WTC11 (cell line): Measurements from ENCODE around the gene ZNF853. TPM values are rescaled to one million over a fixed set of nuclear protein-coding genes. Genes with fewer than 3 reads are reported as not detected.

Source experiments
- ETV6 ChIP-seq: sonication (generic); formaldehyde crosslinking; IDR thresholded peaks from 2 replicates; pipeline ENCODE4 v1.8.1; 2022; ENCODE audit warnings: mild to moderate bottlenecking, missing genetic modification reagents
- FOXK1 ChIP-seq: sonication (generic); formaldehyde crosslinking; IDR thresholded peaks from 2 replicates; pipeline ENCODE4 v1.8.0; 2022; ENCODE audit warnings: mild to moderate bottlenecking, moderate library complexity, missing genetic modification reagents
- HMGA2 ChIP-seq: fragments of 250-450 bp; sonication (Bioruptor Pico); IDR thresholded peaks from 2 replicates; pipeline ENCODE4 v1.4.0; 2021; ENCODE audit warnings: mild to moderate bottlenecking, moderate library complexity
- IRF2 ChIP-seq: sonication (generic); formaldehyde crosslinking; IDR thresholded peaks from 2 replicates; pipeline ENCODE4 v1.8.0; 2022; ENCODE audit warnings: low read depth, missing genetic modification reagents, borderline replicate concordance
- NFATC4 ChIP-seq: fragments of 250-450 bp; sonication (Bioruptor Pico); IDR thresholded peaks from 2 replicates; pipeline ENCODE4 v1.9.0; 2021; ENCODE audit warnings: mild to moderate bottlenecking
- NFE2L1 ChIP-seq: sonication (generic); formaldehyde crosslinking; IDR thresholded peaks from 2 replicates; pipeline ENCODE4 v1.8.1; 2023; ENCODE audit warnings: missing genetic modification reagents
- NFYB ChIP-seq: sonication (generic); formaldehyde crosslinking; conservative IDR thresholded peaks from 2 replicates; pipeline ENCODE4 v1.8.0; 2022; ENCODE audit warnings: low read depth, missing genetic modification reagents
- OVOL2 ChIP-seq: fragments of 250-450 bp; sonication (Bioruptor Pico); IDR thresholded peaks from 2 replicates; pipeline ENCODE4 v1.9.0; 2021; ENCODE audit warnings: mild to moderate bottlenecking, borderline replicate concordance
- PRRX2 ChIP-seq: fragments of 250-450 bp; sonication (Bioruptor Pico); IDR thresholded peaks from 2 replicates; pipeline ENCODE4 v1.8.0; 2021; ENCODE audit warnings: mild to moderate bottlenecking
- SMAD4 ChIP-seq: sonication (generic); formaldehyde crosslinking; IDR thresholded peaks from 2 replicates; pipeline ENCODE4 v1.8.0; 2022; ENCODE audit warnings: mild to moderate bottlenecking, missing genetic modification reagents
- TEAD4 ChIP-seq: sonication (generic); formaldehyde crosslinking; IDR thresholded peaks from 2 replicates; pipeline ENCODE4 v1.8.0; 2022; ENCODE audit warnings: mild to moderate bottlenecking, missing genetic modification reagents
- ZNF232 ChIP-seq: sonication (generic); formaldehyde crosslinking; IDR thresholded peaks from 2 replicates; pipeline ENCODE4 v1.8.0; 2022; ENCODE audit warnings: mild to moderate bottlenecking, missing genetic modification reagents
- ZNF317 ChIP-seq: sonication (generic); formaldehyde crosslinking; IDR thresholded peaks from 2 replicates; pipeline ENCODE4 v1.8.1; 2023; ENCODE audit warnings: low read depth, mild to moderate bottlenecking, moderate library complexity, missing genetic modification reagents, borderline replicate concordance
- ZNF416 ChIP-seq: fragments of 250-450 bp; sonication (Bioruptor Pico); IDR thresholded peaks from 2 replicates; pipeline ENCODE4 v1.9.0; 2021; ENCODE audit warnings: mild to moderate bottlenecking, inconsistent platforms
- total RNA-seq: library from RNA; stranded (reverse); gene quantifications from 3 replicates; pipeline ENCODE4 v1.2.3, GENCODE V29; 2021
- TF ChIP-seq, protein P1 (sequence below): fragments of 200-600 bp; IDR thresholded peaks from 2 replicates; pipeline ENCODE4 v1.8.0; 2022; ENCODE audit warnings: antibody characterized with exemption
- TF ChIP-seq, protein P2 (sequence below): sonication (generic); formaldehyde crosslinking; IDR thresholded peaks from 2 replicates; pipeline ENCODE4 v1.8.1; 2022; ENCODE audit warnings: low read depth, missing genetic modification reagents, borderline replicate concordance
- TF ChIP-seq, protein P3 (sequence below): sonication (generic); formaldehyde crosslinking; IDR thresholded peaks from 2 replicates; pipeline ENCODE4 v1.8.1; 2023; ENCODE audit warnings: mild to moderate bottlenecking, missing genetic modification reagents, borderline replicate concordance
- TF ChIP-seq, protein P4 (sequence below): fragments of 250-450 bp; sonication (Bioruptor Pico); IDR thresholded peaks from 2 replicates; pipeline ENCODE4 v1.9.0; 2021; ENCODE audit warnings: mild to moderate bottlenecking
- TF ChIP-seq, protein P5 (sequence below): fragments of 250-450 bp; sonication (Bioruptor Pico); IDR thresholded peaks from 2 replicates; pipeline ENCODE4 v2.1.2; 2022; ENCODE audit warnings: mild to moderate bottlenecking, moderate library complexity
- TF ChIP-seq, protein P6 (sequence below): sonication (generic); formaldehyde crosslinking; IDR thresholded peaks from 2 replicates; pipeline ENCODE4 v1.8.0; 2022; ENCODE audit warnings: mild to moderate bottlenecking, missing genetic modification reagents
- TF ChIP-seq, protein P7 (sequence below): sonication (generic); formaldehyde crosslinking; IDR thresholded peaks from 2 replicates; pipeline ENCODE4 v1.8.1; 2022; ENCODE audit warnings: low read depth, mild to moderate bottlenecking, moderate library complexity, missing genetic modification reagents, borderline replicate concordance
- TF ChIP-seq, protein P8 (sequence below): fragments of 250-450 bp; sonication (Bioruptor Pico); IDR thresholded peaks from 2 replicates; pipeline ENCODE4 v1.9.0; 2021; ENCODE audit warnings: mild to moderate bottlenecking
- TF ChIP-seq, protein P9 (sequence below): sonication (generic); formaldehyde crosslinking; IDR thresholded peaks from 2 replicates; pipeline ENCODE4 v1.8.1; 2023; ENCODE audit warnings: mild to moderate bottlenecking, missing genetic modification reagents

ZNF853 gene
- total RNA-seq, 1 experiment from 2014 or later: 7.7 TPM

DNA sequence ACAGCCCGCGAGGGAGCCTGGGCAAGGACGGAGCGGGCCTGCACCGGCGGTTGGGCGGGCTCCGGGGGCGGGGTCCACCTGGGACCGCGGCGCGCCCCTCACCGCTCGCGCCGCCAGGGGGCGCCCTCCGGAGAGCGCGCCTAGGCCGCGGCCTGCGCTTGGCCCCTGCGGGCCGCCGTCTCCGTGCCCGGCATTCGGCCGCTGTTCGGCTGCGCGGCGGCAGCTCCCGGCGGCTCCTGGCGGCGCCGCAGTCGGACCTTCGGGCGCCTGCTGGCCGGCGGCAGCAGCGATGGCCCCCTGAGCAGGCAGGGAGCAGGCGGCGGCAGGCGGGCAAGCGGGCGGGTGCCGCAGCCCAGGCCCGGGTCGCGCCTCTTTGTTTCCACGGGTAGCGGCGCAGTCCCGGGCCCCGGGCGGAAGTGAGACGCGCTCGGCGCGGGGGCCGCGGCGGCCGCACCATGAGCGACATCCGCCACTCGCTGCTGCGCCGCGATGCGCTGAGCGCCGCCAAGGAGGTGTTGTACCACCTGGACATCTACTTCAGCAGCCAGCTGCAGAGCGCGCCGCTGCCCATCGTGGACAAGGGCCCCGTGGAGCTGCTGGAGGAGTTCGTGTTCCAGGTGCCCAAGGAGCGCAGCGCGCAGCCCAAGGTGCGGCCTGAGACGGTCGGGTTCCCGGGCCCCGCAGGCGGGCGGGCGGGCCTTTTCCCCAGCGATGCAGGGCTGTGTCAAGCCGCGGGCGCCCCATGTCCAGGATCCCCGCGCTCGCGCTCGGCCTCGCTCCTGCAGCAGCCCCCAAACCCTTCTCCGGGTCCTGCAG is 25.4 kb upstream of the ZNF853 start, which contains the start of gene INTS15 (continued):
- TF ChIP-seq, protein P1, sequence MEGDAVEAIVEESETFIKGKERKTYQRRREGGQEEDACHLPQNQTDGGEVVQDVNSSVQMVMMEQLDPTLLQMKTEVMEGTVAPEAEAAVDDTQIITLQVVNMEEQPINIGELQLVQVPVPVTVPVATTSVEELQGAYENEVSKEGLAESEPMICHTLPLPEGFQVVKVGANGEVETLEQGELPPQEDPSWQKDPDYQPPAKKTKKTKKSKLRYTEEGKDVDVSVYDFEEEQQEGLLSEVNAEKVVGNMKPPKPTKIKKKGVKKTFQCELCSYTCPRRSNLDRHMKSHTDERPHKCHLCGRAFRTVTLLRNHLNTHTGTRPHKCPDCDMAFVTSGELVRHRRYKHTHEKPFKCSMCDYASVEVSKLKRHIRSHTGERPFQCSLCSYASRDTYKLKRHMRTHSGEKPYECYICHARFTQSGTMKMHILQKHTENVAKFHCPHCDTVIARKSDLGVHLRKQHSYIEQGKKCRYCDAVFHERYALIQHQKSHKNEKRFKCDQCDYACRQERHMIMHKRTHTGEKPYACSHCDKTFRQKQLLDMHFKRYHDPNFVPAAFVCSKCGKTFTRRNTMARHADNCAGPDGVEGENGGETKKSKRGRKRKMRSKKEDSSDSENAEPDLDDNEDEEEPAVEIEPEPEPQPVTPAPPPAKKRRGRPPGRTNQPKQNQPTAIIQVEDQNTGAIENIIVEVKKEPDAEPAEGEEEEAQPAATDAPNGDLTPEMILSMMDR: peak; percentile 78
- TF ChIP-seq ZNF416 (CRISPR knock-in tag) (peak; percentile 51; the same call in 1 of the 2 replicates), TEAD4 (no peak), PRRX2 (CRISPR knock-in tag) (no peak), NFATC4 (no peak), ZNF232 (CRISPR knock-in tag) (no peak), FOXK1 (CRISPR knock-in tag) (peak; percentile 58), NFYB (no peak), HMGA2 (no peak), NFE2L1 (CRISPR knock-in tag) (no peak), ZNF317 (CRISPR knock-in tag) (no peak), SMAD4 (CRISPR knock-in tag) (no peak), IRF2 (no peak), ETV6 (CRISPR knock-in tag) (peak; percentile 70; the same call in 1 of the 2 replicates), OVOL2 (CRISPR knock-in tag) (no peak)
- TF ChIP-seq, protein P2, sequence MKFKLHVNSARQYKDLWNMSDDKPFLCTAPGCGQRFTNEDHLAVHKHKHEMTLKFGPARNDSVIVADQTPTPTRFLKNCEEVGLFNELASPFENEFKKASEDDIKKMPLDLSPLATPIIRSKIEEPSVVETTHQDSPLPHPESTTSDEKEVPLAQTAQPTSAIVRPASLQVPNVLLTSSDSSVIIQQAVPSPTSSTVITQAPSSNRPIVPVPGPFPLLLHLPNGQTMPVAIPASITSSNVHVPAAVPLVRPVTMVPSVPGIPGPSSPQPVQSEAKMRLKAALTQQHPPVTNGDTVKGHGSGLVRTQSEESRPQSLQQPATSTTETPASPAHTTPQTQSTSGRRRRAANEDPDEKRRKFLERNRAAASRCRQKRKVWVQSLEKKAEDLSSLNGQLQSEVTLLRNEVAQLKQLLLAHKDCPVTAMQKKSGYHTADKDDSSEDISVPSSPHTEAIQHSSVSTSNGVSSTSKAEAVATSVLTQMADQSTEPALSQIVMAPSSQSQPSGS (CRISPR knock-in tag): no peak
- TF ChIP-seq, protein P3, sequence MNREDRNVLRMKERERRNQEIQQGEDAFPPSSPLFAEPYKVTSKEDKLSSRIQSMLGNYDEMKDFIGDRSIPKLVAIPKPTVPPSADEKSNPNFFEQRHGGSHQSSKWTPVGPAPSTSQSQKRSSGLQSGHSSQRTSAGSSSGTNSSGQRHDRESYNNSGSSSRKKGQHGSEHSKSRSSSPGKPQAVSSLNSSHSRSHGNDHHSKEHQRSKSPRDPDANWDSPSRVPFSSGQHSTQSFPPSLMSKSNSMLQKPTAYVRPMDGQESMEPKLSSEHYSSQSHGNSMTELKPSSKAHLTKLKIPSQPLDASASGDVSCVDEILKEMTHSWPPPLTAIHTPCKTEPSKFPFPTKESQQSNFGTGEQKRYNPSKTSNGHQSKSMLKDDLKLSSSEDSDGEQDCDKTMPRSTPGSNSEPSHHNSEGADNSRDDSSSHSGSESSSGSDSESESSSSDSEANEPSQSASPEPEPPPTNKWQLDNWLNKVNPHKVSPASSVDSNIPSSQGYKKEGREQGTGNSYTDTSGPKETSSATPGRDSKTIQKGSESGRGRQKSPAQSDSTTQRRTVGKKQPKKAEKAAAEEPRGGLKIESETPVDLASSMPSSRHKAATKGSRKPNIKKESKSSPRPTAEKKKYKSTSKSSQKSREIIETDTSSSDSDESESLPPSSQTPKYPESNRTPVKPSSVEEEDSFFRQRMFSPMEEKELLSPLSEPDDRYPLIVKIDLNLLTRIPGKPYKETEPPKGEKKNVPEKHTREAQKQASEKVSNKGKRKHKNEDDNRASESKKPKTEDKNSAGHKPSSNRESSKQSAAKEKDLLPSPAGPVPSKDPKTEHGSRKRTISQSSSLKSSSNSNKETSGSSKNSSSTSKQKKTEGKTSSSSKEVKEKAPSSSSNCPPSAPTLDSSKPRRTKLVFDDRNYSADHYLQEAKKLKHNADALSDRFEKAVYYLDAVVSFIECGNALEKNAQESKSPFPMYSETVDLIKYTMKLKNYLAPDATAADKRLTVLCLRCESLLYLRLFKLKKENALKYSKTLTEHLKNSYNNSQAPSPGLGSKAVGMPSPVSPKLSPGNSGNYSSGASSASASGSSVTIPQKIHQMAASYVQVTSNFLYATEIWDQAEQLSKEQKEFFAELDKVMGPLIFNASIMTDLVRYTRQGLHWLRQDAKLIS (CRISPR knock-in tag): no peak
- TF ChIP-seq, protein P4, sequence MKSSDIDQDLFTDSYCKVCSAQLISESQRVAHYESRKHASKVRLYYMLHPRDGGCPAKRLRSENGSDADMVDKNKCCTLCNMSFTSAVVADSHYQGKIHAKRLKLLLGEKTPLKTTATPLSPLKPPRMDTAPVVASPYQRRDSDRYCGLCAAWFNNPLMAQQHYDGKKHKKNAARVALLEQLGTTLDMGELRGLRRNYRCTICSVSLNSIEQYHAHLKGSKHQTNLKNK (CRISPR knock-in tag): no peak
- TF ChIP-seq, protein P5, sequence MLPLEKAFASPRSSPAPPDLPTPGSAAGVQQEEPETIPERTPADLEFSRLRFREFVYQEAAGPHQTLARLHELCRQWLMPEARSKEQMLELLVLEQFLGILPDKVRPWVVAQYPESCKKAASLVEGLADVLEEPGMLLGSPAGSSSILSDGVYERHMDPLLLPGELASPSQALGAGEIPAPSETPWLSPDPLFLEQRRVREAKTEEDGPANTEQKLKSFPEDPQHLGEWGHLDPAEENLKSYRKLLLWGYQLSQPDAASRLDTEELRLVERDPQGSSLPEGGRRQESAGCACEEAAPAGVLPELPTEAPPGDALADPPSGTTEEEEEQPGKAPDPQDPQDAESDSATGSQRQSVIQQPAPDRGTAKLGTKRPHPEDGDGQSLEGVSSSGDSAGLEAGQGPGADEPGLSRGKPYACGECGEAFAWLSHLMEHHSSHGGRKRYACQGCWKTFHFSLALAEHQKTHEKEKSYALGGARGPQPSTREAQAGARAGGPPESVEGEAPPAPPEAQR (CRISPR knock-in tag): no peak
- TF ChIP-seq, protein P6, sequence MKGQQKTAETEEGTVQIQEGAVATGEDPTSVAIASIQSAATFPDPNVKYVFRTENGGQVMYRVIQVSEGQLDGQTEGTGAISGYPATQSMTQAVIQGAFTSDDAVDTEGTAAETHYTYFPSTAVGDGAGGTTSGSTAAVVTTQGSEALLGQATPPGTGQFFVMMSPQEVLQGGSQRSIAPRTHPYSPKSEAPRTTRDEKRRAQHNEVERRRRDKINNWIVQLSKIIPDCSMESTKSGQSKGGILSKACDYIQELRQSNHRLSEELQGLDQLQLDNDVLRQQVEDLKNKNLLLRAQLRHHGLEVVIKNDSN: no peak
- TF ChIP-seq, protein P7, sequence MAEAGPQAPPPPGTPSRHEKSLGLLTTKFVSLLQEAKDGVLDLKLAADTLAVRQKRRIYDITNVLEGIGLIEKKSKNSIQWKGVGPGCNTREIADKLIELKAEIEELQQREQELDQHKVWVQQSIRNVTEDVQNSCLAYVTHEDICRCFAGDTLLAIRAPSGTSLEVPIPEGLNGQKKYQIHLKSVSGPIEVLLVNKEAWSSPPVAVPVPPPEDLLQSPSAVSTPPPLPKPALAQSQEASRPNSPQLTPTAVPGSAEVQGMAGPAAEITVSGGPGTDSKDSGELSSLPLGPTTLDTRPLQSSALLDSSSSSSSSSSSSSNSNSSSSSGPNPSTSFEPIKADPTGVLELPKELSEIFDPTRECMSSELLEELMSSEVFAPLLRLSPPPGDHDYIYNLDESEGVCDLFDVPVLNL (CRISPR knock-in tag): no peak
- TF ChIP-seq, protein P8, sequence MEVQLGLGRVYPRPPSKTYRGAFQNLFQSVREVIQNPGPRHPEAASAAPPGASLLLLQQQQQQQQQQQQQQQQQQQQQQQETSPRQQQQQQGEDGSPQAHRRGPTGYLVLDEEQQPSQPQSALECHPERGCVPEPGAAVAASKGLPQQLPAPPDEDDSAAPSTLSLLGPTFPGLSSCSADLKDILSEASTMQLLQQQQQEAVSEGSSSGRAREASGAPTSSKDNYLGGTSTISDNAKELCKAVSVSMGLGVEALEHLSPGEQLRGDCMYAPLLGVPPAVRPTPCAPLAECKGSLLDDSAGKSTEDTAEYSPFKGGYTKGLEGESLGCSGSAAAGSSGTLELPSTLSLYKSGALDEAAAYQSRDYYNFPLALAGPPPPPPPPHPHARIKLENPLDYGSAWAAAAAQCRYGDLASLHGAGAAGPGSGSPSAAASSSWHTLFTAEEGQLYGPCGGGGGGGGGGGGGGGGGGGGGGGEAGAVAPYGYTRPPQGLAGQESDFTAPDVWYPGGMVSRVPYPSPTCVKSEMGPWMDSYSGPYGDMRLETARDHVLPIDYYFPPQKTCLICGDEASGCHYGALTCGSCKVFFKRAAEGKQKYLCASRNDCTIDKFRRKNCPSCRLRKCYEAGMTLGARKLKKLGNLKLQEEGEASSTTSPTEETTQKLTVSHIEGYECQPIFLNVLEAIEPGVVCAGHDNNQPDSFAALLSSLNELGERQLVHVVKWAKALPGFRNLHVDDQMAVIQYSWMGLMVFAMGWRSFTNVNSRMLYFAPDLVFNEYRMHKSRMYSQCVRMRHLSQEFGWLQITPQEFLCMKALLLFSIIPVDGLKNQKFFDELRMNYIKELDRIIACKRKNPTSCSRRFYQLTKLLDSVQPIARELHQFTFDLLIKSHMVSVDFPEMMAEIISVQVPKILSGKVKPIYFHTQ: no peak
- TF ChIP-seq, protein P9, sequence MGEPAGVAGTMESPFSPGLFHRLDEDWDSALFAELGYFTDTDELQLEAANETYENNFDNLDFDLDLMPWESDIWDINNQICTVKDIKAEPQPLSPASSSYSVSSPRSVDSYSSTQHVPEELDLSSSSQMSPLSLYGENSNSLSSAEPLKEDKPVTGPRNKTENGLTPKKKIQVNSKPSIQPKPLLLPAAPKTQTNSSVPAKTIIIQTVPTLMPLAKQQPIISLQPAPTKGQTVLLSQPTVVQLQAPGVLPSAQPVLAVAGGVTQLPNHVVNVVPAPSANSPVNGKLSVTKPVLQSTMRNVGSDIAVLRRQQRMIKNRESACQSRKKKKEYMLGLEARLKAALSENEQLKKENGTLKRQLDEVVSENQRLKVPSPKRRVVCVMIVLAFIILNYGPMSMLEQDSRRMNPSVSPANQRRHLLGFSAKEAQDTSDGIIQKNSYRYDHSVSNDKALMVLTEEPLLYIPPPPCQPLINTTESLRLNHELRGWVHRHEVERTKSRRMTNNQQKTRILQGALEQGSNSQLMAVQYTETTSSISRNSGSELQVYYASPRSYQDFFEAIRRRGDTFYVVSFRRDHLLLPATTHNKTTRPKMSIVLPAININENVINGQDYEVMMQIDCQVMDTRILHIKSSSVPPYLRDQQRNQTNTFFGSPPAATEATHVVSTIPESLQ (CRISPR knock-in tag): no peak
